Gastroesophageal sphincter (tissue), 4 donors: ENCODE results near the gene CACNA2D3. TPM values are rescaled to one million over a fixed set of nuclear protein-coding genes. Genes with fewer than 3 reads are reported as not detected.

Experiments used
- ATAC-seq: fragments of 150-250 bp; one replicate; pipeline ENCODE4 v1.9.1; 2016; ENCODE audit warnings: mild to moderate bottlenecking, moderate library complexity
- H3K27ac ChIP-seq, 4 donors: fragments of 200-600 bp; sonication (generic) in 3 of 4; 1 replicate in 3 of 4; 2 replicates in 1 of 4; pipeline ENCODE4 v1.5.1; 2016 to 2019
- H3K27me3 ChIP-seq: fragments of 200-600 bp; sonication (generic); one replicate; pipeline ENCODE4 v1.5.1; 2019
- H3K36me3 ChIP-seq, 2 donors: fragments of 200-600 bp; sonication (generic); one replicate each; pipeline ENCODE4 v1.5.1; 2019; ENCODE audit warnings: control low read depth in 1 of 2
- H3K4me1 ChIP-seq, 3 donors: fragments of 200-600 bp; sonication (generic); 1 replicate in 2 of 3; 2 replicates in 1 of 3; pipeline ENCODE4 v1.5.1; 2016 to 2019; ENCODE audit warnings: control low read depth in 2 of 3
- H3K4me3 ChIP-seq, 2 donors: fragments of 200-600 bp; sonication (generic); one replicate each; pipeline ENCODE4 v1.5.1; 2019; ENCODE audit warnings: mild to moderate bottlenecking in 1 of 2, moderate library complexity in 1 of 2
- H3K9me3 ChIP-seq, 3 donors: fragments of 200-600 bp; sonication (generic); one replicate each; pipeline ENCODE4 v1.5.1; 2017 to 2019; ENCODE audit warnings: control low read depth in 2 of 3
- CTCF ChIP-seq, 4 experiments: fragments of 200-600 bp in 2 of 4; fragments of 450-650 bp in 2 of 4; sonication (generic) in 1 of 4; IDR thresholded peaks; one replicate each; pipeline ENCODE4 v1.5.1; 2017 to 2019; ENCODE audit warnings: antibody characterized with exemption in 4 of 4, mild to moderate bottlenecking in 2 of 4, moderate library complexity in 2 of 4
- EP300 ChIP-seq: sonication (generic); formaldehyde crosslinking; IDR thresholded peaks from one replicate; pipeline ENCODE4 v1.6.1; 2017; ENCODE audit warnings: antibody characterized with exemption, mild to moderate bottlenecking
- POLR2A ChIP-seq, 2 donors: fragments of 450-650 bp; IDR thresholded peaks; one replicate each; pipeline ENCODE4 v1.6.1; 2017; ENCODE audit warnings: antibody characterized with exemption in 2 of 2, mild to moderate bottlenecking in 2 of 2, moderate library complexity in 1 of 2
- POLR2AphosphoS5 ChIP-seq: sonication (generic); formaldehyde crosslinking; IDR thresholded peaks from one replicate; pipeline ENCODE4 v1.6.1; 2017; ENCODE audit warnings: antibody characterized with exemption
- WGBS, 2 donors: methylation state at CpG; one replicate each; pipeline ENCODE4 v1.1.5; 2018; ENCODE audit warnings: low coverage in 1 of 2; 5-methylcytosine and 5-hydroxymethylcytosine counted together
- total RNA-seq, 4 donors: library from RNA; depleted of rRNA; stranded (reverse); fragments of >200 nt; gene quantifications; one replicate each; pipeline ENCODE4 v1.1.0, GENCODE V29; 2016

The CACNA2D3 gene
- total RNA-seq, 4 donors from 2014 or later = 0.94 to 6.5 (median 3.5) TPM

- Histone ChIP-seq H3K9me3 (peaks cover 0 to 4% (median 0%) of the 10 kb centered on the region in 3 donors), H3K4me1 (peaks cover 0 to 7% (median 0%) of the 10 kb centered on the region in 3 donors), H3K27ac (no peak overlapping the region), H3K27me3 (no peaks in the 10 kb centered on the region), H3K36me3 (no peaks in the 10 kb centered on the region), H3K4me3 (no peak overlapping the region)
- ATAC-seq = no peak
- no peak for TF ChIP-seq CTCF (IDR thresholded peaks at IDR 0.05)
- no peak for TF ChIP-seq EP300
- TF ChIP-seq POLR2AphosphoS5 = no peak
- no peak for TF ChIP-seq POLR2A (IDR thresholded peaks at IDR 0.05)
- 80 to 85% methylated on average over 1 to 6 of the region's 7 CpGs for WGBS, 2 donors
These were observed 181.4 kb downstream of the CACNA2D3 start for GRCh38 chr3:54303517-54304375.

GRCh38 chr3:54304877-54305276 lies 182.5 kb downstream of the CACNA2D3 start:
- no peaks in the 10 kb centered on the region for H3K36me3 ChIP-seq
- no peak overlapping the region for H3K27ac ChIP-seq
- no peaks in the 10 kb centered on the region for H3K27me3 ChIP-seq
- TF ChIP-seq POLR2AphosphoS5 (no peak), EP300 (no peak), POLR2A (IDR thresholded peaks at IDR 0.05) (no peak), CTCF (IDR thresholded peaks at IDR 0.05) (no peak)
- H3K9me3 ChIP-seq = peaks cover 0 to 4% (median 0%) of the 10 kb centered on the region in 3 donors
- no peak for ATAC-seq
- WGBS, 2 donors = 7 to 26% methylated on average over 3 of the region's 3 CpGs
- peaks cover 0 to 7% (median 0%) of the 10 kb centered on the region in 3 donors for H3K4me1 ChIP-seq
- H3K4me3 ChIP-seq = no peak overlapping the region

GRCh38 chr3:54305409-54306099 lies 183.2 kb downstream of the CACNA2D3 start:
- ATAC-seq = no peak
- no peak for TF ChIP-seq POLR2AphosphoS5
- TF ChIP-seq CTCF (IDR thresholded peaks at IDR 0.05) = no peak
- WGBS, 2 donors = 41 to 80% methylated on average over 3 of the region's 3 CpGs

GRCh38 chr3:54307566-54308180 lies 185.3 kb downstream of the CACNA2D3 start:
- Histone ChIP-seq H3K27me3 (no peaks in the 10 kb centered on the region), H3K4me1 (peaks cover 0 to 7% (median 0%) of the 10 kb centered on the region in 3 donors), H3K4me3 (no peak overlapping the region), H3K36me3 (no peaks in the 10 kb centered on the region), H3K27ac (no peak overlapping the region), H3K9me3 (peaks cover 0 to 4% (median 0%) of the 10 kb centered on the region in 3 donors)
- 60 to 62% methylated on average over 3 to 4 of the region's 4 CpGs for WGBS, 2 donors
- no peak for ATAC-seq
- TF ChIP-seq POLR2AphosphoS5 = no peak
- no peak for TF ChIP-seq POLR2A (IDR thresholded peaks at IDR 0.05)
- TF ChIP-seq CTCF (IDR thresholded peaks at IDR 0.05) = no peak
- TF ChIP-seq EP300 = no peak

More at GRCh38 chr3:54305409-54306099, 183.2 kb downstream of the CACNA2D3 start:
- Histone ChIP-seq H3K9me3 (peaks cover 0 to 4% (median 0%) of the 10 kb centered on the region in 3 donors), H3K4me3 (no peak overlapping the region), H3K27ac (no peak overlapping the region), H3K4me1 (peaks cover 0 to 7% (median 0%) of the 10 kb centered on the region in 3 donors), H3K27me3 (no peaks in the 10 kb centered on the region), H3K36me3 (no peaks in the 10 kb centered on the region)
